ENCODE data around the gene HORMAD2.

Gene HORMAD2

GRCh38 chr22:30171008-30171407 is 90.7 kb downstream of the HORMAD2 start:
- no peak for DNase-seq

- no peak for DNase-seq
Observed at GRCh38 chr22:30175690-30176288, 95.5 kb downstream of the HORMAD2 start.

- DNase-seq: no peak
Observed at GRCh38 chr22:30176431-30176830, 96.2 kb downstream of the HORMAD2 start.

GRCh38 chr22:30178181-30179126 is 98.2 kb downstream of the HORMAD2 start:
- no peak for DNase-seq

- no peak for DNase-seq
Observed at GRCh38 chr22:30180616-30181015, 100.4 kb downstream of the HORMAD2 start.

- no peak for DNase-seq
Observed at GRCh38 chr22:30181459-30182349, 101.4 kb downstream of the HORMAD2 start.

- no peak for DNase-seq
Observed at GRCh38 chr22:30182350-30182745, 102.1 kb downstream of the HORMAD2 start.

- DNase-seq: no peak
Observed at GRCh38 chr22:30182815-30183214, 102.6 kb downstream of the HORMAD2 start.

- no peak for DNase-seq
Observed at GRCh38 chr22:30183271-30183670, 103.0 kb downstream of the HORMAD2 start.

- no peak for DNase-seq
Observed at GRCh38 chr22:30183861-30184278, 103.6 kb downstream of the HORMAD2 start.

- DNase-seq: no peak
Observed at GRCh38 chr22:30185129-30185528, 104.9 kb downstream of the HORMAD2 start.

GRCh38 chr22:30185549-30185948 is 105.3 kb downstream of the HORMAD2 start:
- DNase-seq: no peak

GRCh38 chr22:30186041-30186440 is 105.8 kb downstream of the HORMAD2 start:
- DNase-seq: no peak

- DNase-seq: no peak
Observed at GRCh38 chr22:30186510-30186909, 106.2 kb downstream of the HORMAD2 start.

GRCh38 chr22:30187094-30187493 is 106.8 kb downstream of the HORMAD2 start:
- no peak for DNase-seq

GRCh38 chr22:30187529-30188407 is 107.5 kb downstream of the HORMAD2 start:
- DNase-seq: no peak

GRCh38 chr22:30188911-30189310 is 108.6 kb downstream of the HORMAD2 start:
- DNase-seq: no peak

- no peak for DNase-seq
Observed at GRCh38 chr22:30190574-30190973, 110.3 kb downstream of the HORMAD2 start.

GRCh38 chr22:30191040-30191701 is 110.9 kb downstream of the HORMAD2 start:
- no peak for DNase-seq

GRCh38 chr22:30192427-30192826 is 112.2 kb downstream of the HORMAD2 start:
- DNase-seq: no peak

GRCh38 chr22:30193031-30193775 is 112.9 kb downstream of the HORMAD2 start:
- no peak for DNase-seq
